Right lobe of liver (tissue), 4 donors: Measurements from ENCODE around the gene FGD4.

Experiments
- CTCF ChIP-seq, 4 donors: fragments of 200-600 bp in 3 of 4; fragments of 450-650 bp in 1 of 4; IDR thresholded peaks; one replicate each; pipeline versions ENCODE4 v1.5.1 to v1.8.0; 2016 to 2022; ENCODE audit warnings: antibody characterized with exemption in 4 of 4, mild to moderate bottlenecking in 2 of 4
- POLR2A ChIP-seq: fragments of 450-650 bp; IDR thresholded peaks from one replicate; pipeline ENCODE4 v1.6.1; 2017; ENCODE audit warnings: antibody characterized with exemption, mild to moderate bottlenecking
- donor health status: DM: no; HTN: no; CAD: no.
- donor health status: DM: no; HTN: no; CAD: no.
- donor health status: DM: no; HTN: yes; CAD: no.

- no peak for TF ChIP-seq CTCF (IDR thresholded peaks at IDR 0.05)
- TF ChIP-seq POLR2A: no peak
These were observed 2.8 kb downstream of the FGD4 start for GRCh38 chr12:32402170-32402569.
